ENCODE results near the gene ITPRID1. TPM values are rescaled to one million over a fixed set of nuclear protein-coding genes. Genes with fewer than 3 reads are reported as not detected.

ITPRID1 gene
- total and polyA plus RNA-seq, 10 donors, result not detected

- no peaks in the 10 kb centered on the region for H3K9me3 ChIP-seq
- intact Hi-C loops (cut with DNase I; ENCODE audit: low total_unique reads), result no loop called here
- H3K4me1 ChIP-seq, result peaks cover 0 to 10% (median 0%) of the 10 kb centered on the region in 6 donors
- H3K4me3 ChIP-seq, result no peak overlapping the region
- TF ChIP-seq CTCF (IDR thresholded peaks at IDR 0.05 in 8 of 11, conservative IDR thresholded peaks at IDR 0.05 in 3 of 11) (no peak), POLR2A (IDR thresholded peaks at IDR 0.05) (no peak), POLR2AphosphoS5 (IDR thresholded peaks at IDR 0.05) (no peak)
- H3K27ac ChIP-seq, result no peak overlapping the region
- DNase-seq, result no peak
- peaks cover 0 to 4% (median 0%) of the 10 kb centered on the region in 7 donors for H3K27me3 ChIP-seq (replicated peaks in 1 of 7)
- H3K36me3 ChIP-seq, result no peaks in the 10 kb centered on the region
- WGBS, 5 donors, result 68 to 85% (median 71%) methylated on average over 1 of the region's 1 CpG
Observed at GRCh38 chr7:31475368-31475767, 38.5 kb upstream of the ITPRID1 start.

- TF ChIP-seq POLR2A (IDR thresholded peaks at IDR 0.05) (no peak), CTCF (IDR thresholded peaks at IDR 0.05 in 8 of 11, conservative IDR thresholded peaks at IDR 0.05 in 3 of 11) (no peak), POLR2AphosphoS5 (IDR thresholded peaks at IDR 0.05) (no peak)
- H3K4me3 ChIP-seq, result no peak overlapping the region
- H3K36me3 ChIP-seq, result no peaks in the 10 kb centered on the region
- H3K4me1 ChIP-seq, result peaks cover 0 to 10% (median 0%) of the 10 kb centered on the region in 6 donors
- H3K27me3 ChIP-seq (replicated peaks in 1 of 7), result peaks cover 0 to 4% (median 0%) of the 10 kb centered on the region in 7 donors
- WGBS, 5 donors, result 73 to 82% (median 77%) methylated on average over 7 of the region's 7 CpGs
- no peak overlapping the region for H3K27ac ChIP-seq
- intact Hi-C loops (cut with DNase I; ENCODE audit: low total_unique reads), result no loop called here
- DNase-seq, result no peak
- H3K9me3 ChIP-seq, result no peaks in the 10 kb centered on the region
Observed at GRCh38 chr7:31476073-31476745, 37.7 kb upstream of the ITPRID1 start.

GRCh38 chr7:31476941-31477677, 36.8 kb upstream of the ITPRID1 start:
- no peak overlapping the region for H3K4me3 ChIP-seq
- no peaks in the 10 kb centered on the region for H3K9me3 ChIP-seq
- no peak for DNase-seq
- H3K4me1 ChIP-seq, result peaks cover 0 to 10% (median 0%) of the 10 kb centered on the region in 6 donors
- WGBS, 5 donors, result 82 to 87% (median 86%) methylated on average over 11 of the region's 11 CpGs
- H3K36me3 ChIP-seq, result no peaks in the 10 kb centered on the region
- peaks cover 0 to 4% (median 0%) of the 10 kb centered on the region in 7 donors for H3K27me3 ChIP-seq (replicated peaks in 1 of 7)
- H3K27ac ChIP-seq, result no peak overlapping the region
- TF ChIP-seq POLR2AphosphoS5 (IDR thresholded peaks at IDR 0.05), result no peak
- no peak for TF ChIP-seq POLR2A (IDR thresholded peaks at IDR 0.05)
- TF ChIP-seq CTCF (IDR thresholded peaks at IDR 0.05 in 8 of 11, conservative IDR thresholded peaks at IDR 0.05 in 3 of 11), result no peak
- intact Hi-C loops (cut with DNase I; ENCODE audit: low total_unique reads), result no loop called here

GRCh38 chr7:31478018-31478417, 35.9 kb upstream of the ITPRID1 start:
- 51 to 77% (median 65%) methylated on average over 3 of the region's 3 CpGs for WGBS, 5 donors
- intact Hi-C loops (cut with DNase I; ENCODE audit: low total_unique reads), result no loop called here
- no peaks in the 10 kb centered on the region for H3K36me3 ChIP-seq
- TF ChIP-seq POLR2A (IDR thresholded peaks at IDR 0.05) (no peak), CTCF (IDR thresholded peaks at IDR 0.05 in 8 of 11, conservative IDR thresholded peaks at IDR 0.05 in 3 of 11) (no peak), POLR2AphosphoS5 (IDR thresholded peaks at IDR 0.05) (no peak)
- no peaks in the 10 kb centered on the region for H3K9me3 ChIP-seq
- H3K4me1 ChIP-seq, result peaks cover 0 to 10% (median 0%) of the 10 kb centered on the region in 6 donors
- H3K27ac ChIP-seq, result no peak overlapping the region
- DNase-seq, result no peak
- H3K27me3 ChIP-seq (replicated peaks in 1 of 7), result peaks cover 0 to 4% (median 0%) of the 10 kb centered on the region in 7 donors
- H3K4me3 ChIP-seq, result no peak overlapping the region
